ENCODE measurements around the gene OR5AP2.

- TF ChIP-seq CTCF (conservative IDR thresholded peaks at IDR 0.05; ENCODE audit: low read depth, low read length), result no peak
- no peak for TF ChIP-seq EZH2 (IDR thresholded peaks at IDR 0.05; ENCODE audit: borderline replicate concordance, low read depth, low read length, poor library complexity, severe bottlenecking)
These were observed 46.4 kb upstream of the OR5AP2 start for GRCh38 chr11:56688554-56689100.

Data from A673 (cell line).